Gastrocnemius medialis (tissue), 4 donors: Measurements from ENCODE around the gene PATL2. TPM values are rescaled to one million over a fixed set of nuclear protein-coding genes. Genes with fewer than 3 reads are reported as not detected.
"Not testable (repeated sequence)": the region's sequence is repeated elsewhere in the genome, so short reads cannot be mapped to it uniquely, and the experiment has no call there.

Source experiments
- ATAC-seq, 2 donors: fragments of 150-250 bp; one replicate each; pipeline ENCODE4 v1.9.1; 2016
- DNase-seq, 2 donors: peaks; one replicate each; pipeline ENCODE4 v3.0.0-alpha.2; 2019
- H3K27ac ChIP-seq, 4 donors: fragments of 200-600 bp; sonication (generic); 1 replicate in 1 of 4; 2 replicates in 3 of 4; pipeline ENCODE4 v1.5.1; 2016 to 2018; ENCODE audit warnings: mild to moderate bottlenecking in 2 of 4, moderate library complexity in 1 of 4
- H3K27me3 ChIP-seq, 3 donors: fragments of 200-600 bp; sonication (generic) in 2 of 3; 1 replicate in 1 of 3; 2 replicates in 2 of 3; pipeline versions ENCODE4 v1.5.1 to v1.6.0; 2016 to 2019; ENCODE audit warnings: mild to moderate bottlenecking in 1 of 3, moderate library complexity in 1 of 3
- H3K36me3 ChIP-seq, 2 donors: fragments of 200-600 bp; sonication (generic) in 1 of 2; one replicate each; pipeline ENCODE4 v1.5.1; 2017 to 2018
- H3K4me1 ChIP-seq, 2 donors: fragments of 200-600 bp; sonication (generic) in 1 of 2; one replicate each; pipeline ENCODE4 v1.5.1; 2016 to 2017; ENCODE audit warnings: mild to moderate bottlenecking in 2 of 2
- H3K4me3 ChIP-seq, 4 donors: fragments of 200-600 bp; sonication (generic) in 3 of 4; 1 replicate in 1 of 4; 2 replicates in 3 of 4; pipeline ENCODE4 v1.5.1; 2016 to 2019; ENCODE audit warnings: mild to moderate bottlenecking in 2 of 4
- H3K9me3 ChIP-seq, 3 donors: fragments of 200-600 bp; sonication (generic) in 2 of 3; 1 replicate in 1 of 3; 2 replicates in 2 of 3; pipeline ENCODE4 v1.5.1; 2016 to 2019
- POLR2A ChIP-seq, 2 donors: fragments of 450-650 bp; IDR thresholded peaks; one replicate each; pipeline ENCODE4 v1.6.1; 2017; ENCODE audit warnings: antibody characterized with exemption in 2 of 2, mild to moderate bottlenecking in 2 of 2, moderate library complexity in 2 of 2
- in situ Hi-C, 4 donors: fragments of 200-750 bp; cut with MboI; loops; one replicate each; pipeline versions ENCODE4 v1.15.0 to v1.8.0; 2017; ENCODE audit warnings: low sequenced_read_pairs in 4 of 4
- intact Hi-C: fragments of 100-400 bp; cut with DNase I; formaldehyde crosslinking; loops from one replicate; pipeline ENCODE4 v1.15.1; 2023; ENCODE audit warnings: low total_unique reads
- total RNA-seq, 4 donors: library from RNA; depleted of rRNA; stranded (reverse); fragments of >200 nt; gene quantifications; one replicate each; pipeline versions ENCODE4 v1.1.0 to v1.2.3, GENCODE V29; 2016
- TF ChIP-seq, protein P1 (sequence below), 5 experiments: fragments of 450-650 bp in 3 of 5; fragments of 200-600 bp in 2 of 5; sonication (generic) in 2 of 5; IDR thresholded peaks in 4 of 5; conservative IDR thresholded peaks in 1 of 5; 1 replicate in 4 of 5; 2 replicates in 1 of 5; pipeline ENCODE4 v1.5.1; 2016 to 2019; ENCODE audit warnings: antibody characterized with exemption in 5 of 5, mild to moderate bottlenecking in 3 of 5, moderate library complexity in 3 of 5

The PATL2 gene
- total RNA-seq, 4 donors from 2014 or later, result 0.13 TPM; not detected in 3

- Histone ChIP-seq H3K36me3 (no peaks in the 10 kb centered on the region), H3K4me3 (no peak overlapping the region), H3K4me1 (no peaks in the 10 kb centered on the region), H3K27me3 (peaks cover 0 to 4% (median 0%) of the 10 kb centered on the region in 3 donors), H3K9me3 (no peaks in the 10 kb centered on the region), H3K27ac (no peak overlapping the region)
- ATAC-seq (no peak), DNase-seq (no peak)
- TF ChIP-seq, protein P1, sequence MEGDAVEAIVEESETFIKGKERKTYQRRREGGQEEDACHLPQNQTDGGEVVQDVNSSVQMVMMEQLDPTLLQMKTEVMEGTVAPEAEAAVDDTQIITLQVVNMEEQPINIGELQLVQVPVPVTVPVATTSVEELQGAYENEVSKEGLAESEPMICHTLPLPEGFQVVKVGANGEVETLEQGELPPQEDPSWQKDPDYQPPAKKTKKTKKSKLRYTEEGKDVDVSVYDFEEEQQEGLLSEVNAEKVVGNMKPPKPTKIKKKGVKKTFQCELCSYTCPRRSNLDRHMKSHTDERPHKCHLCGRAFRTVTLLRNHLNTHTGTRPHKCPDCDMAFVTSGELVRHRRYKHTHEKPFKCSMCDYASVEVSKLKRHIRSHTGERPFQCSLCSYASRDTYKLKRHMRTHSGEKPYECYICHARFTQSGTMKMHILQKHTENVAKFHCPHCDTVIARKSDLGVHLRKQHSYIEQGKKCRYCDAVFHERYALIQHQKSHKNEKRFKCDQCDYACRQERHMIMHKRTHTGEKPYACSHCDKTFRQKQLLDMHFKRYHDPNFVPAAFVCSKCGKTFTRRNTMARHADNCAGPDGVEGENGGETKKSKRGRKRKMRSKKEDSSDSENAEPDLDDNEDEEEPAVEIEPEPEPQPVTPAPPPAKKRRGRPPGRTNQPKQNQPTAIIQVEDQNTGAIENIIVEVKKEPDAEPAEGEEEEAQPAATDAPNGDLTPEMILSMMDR (IDR thresholded peaks at IDR 0.05 in 4 of 5, conservative IDR thresholded peaks at IDR 0.05 in 1 of 5), result no peak
- no peak for TF ChIP-seq POLR2A (IDR thresholded peaks at IDR 0.05)
- intact Hi-C loops (no loop called here), in situ Hi-C loops (no loop called here)
These were observed 14.1 kb downstream of the PATL2 start for GRCh38 chr15:44697014-44697413.

GRCh38 chr15:44695294-44695693, 15.8 kb downstream of the PATL2 start:
- in situ Hi-C loops (no loop called here), intact Hi-C loops (no loop called here)
- H3K9me3 ChIP-seq, result no peaks in the 10 kb centered on the region
- no peak overlapping the region for H3K27ac ChIP-seq
- no peaks in the 10 kb centered on the region for H3K36me3 ChIP-seq
- ATAC-seq (no peak), DNase-seq (no peak)
- no peak for TF ChIP-seq POLR2A (IDR thresholded peaks at IDR 0.05)
- TF ChIP-seq, protein P1 (IDR thresholded peaks at IDR 0.05 in 4 of 5, conservative IDR thresholded peaks at IDR 0.05 in 1 of 5), result no peak
- H3K4me1 ChIP-seq, result no peaks in the 10 kb centered on the region
- H3K4me3 ChIP-seq, result no peak overlapping the region
- peaks cover 0 to 1% (median 0%) of the 10 kb centered on the region in 3 donors for H3K27me3 ChIP-seq

DNA sequence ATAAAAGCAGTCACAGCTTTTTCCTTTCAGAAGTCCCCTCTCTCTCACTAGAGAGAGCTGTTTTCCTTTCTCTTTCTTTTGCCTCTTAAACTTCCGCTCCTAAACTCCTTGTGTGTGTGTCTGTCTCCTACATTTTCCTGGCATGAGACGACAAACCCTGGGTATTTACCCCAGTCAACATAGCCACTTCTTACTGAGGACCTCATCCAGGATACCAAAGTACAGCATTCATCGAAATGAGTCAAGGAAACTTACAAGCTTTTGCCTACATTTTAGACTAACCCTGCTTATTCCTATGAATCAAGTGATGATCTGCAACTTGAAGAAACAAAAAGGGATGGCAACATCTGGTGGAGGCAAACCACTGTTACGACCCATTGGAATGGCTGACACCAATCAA, 16.7 kb downstream of the PATL2 start:
- in situ Hi-C loops, result no loop called here
- no peaks in the 10 kb centered on the region for H3K9me3 ChIP-seq
- no peak overlapping the region for H3K4me3 ChIP-seq
- H3K36me3 ChIP-seq, result no peaks in the 10 kb centered on the region
- no peak for ATAC-seq
- intact Hi-C loops, result no loop called here
- no peaks in the 10 kb centered on the region for H3K4me1 ChIP-seq
- no peak overlapping the region for H3K27ac ChIP-seq
- TF ChIP-seq, protein P1 (IDR thresholded peaks at IDR 0.05 in 4 of 5, conservative IDR thresholded peaks at IDR 0.05 in 1 of 5), result no peak
- TF ChIP-seq POLR2A (IDR thresholded peaks at IDR 0.05), result no peak
- no peak for DNase-seq
- no peaks in the 10 kb centered on the region for H3K27me3 ChIP-seq

DNA sequence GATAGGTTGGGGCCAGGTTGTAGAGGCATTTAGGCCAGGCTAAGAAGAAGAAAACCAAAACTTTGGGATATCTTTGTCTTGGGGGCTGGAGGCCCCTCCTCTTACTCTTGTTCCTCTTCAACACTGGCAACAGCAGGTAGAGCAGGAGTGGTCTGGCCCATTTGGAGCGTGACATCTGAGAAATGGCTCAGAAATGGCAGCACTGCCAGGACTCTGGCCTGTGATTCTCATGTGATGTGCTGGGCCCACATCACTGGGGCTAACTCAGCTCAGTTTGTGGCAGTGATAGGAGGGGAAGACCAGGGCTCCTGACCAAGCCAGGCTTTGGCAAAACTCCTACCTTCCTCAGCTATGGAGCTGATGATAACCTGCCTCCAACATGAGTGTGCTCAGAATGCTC, 18.5 kb downstream of the PATL2 start:
- DNase-seq, result no peak
- ATAC-seq, result no peak
- no peak overlapping the region for H3K4me3 ChIP-seq
- H3K9me3 ChIP-seq, result no peaks in the 10 kb centered on the region
- intact Hi-C loops, result no loop called here
- no peak overlapping the region for H3K27ac ChIP-seq
- H3K4me1 ChIP-seq, result no peaks in the 10 kb centered on the region
- H3K27me3 ChIP-seq, result no peaks in the 10 kb centered on the region
- TF ChIP-seq, protein P1 (IDR thresholded peaks at IDR 0.05 in 4 of 5, conservative IDR thresholded peaks at IDR 0.05 in 1 of 5), result no peak
- TF ChIP-seq POLR2A (IDR thresholded peaks at IDR 0.05), result no peak
- in situ Hi-C loops, result no loop called here
- H3K36me3 ChIP-seq, result no peaks in the 10 kb centered on the region

DNA sequence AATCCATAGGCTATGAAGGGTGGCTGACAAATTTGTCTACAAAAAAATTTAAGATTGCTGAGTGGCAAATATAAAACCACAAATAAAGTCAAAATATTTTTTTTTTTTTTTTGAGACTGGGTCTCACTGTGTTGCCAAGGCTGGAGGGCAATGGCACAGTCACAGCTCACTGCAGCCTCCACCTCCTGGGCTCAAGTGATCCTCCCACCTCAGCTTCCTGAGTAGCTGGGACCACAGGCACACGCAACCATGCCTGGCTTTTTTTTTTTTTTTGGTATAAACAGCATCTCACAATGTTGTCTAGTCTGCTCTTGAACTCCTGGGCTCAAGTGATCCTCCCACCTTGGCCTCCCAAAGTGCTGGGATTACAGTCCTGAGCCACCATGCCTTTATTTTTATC, 20.9 kb downstream of the PATL2 start:
- H3K4me1 ChIP-seq, H3K36me3 ChIP-seq, ATAC-seq, intact Hi-C loops, H3K9me3 ChIP-seq, DNase-seq, H3K27me3 ChIP-seq, H3K4me3 ChIP-seq, in situ Hi-C loops, H3K27ac ChIP-seq: not testable (repeated sequence)

DNA sequence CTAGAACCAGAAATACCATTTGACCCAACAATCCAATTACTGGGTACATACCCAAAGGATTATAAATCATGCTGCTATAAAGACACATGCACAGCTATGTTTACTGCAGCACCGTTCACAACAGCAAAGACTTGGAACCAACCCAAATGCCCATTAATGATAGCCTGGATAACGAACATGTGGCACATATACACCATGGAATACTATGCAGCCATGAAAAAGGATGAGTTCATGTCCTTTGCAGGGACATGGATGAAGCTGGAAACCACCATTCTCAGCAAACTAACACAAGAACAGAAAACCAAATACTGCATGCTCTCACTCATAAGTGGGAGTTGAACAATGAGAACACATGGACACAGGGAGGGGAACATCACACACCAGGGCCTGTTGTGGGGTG, 21.8 kb downstream of the PATL2 start:
- H3K4me1 ChIP-seq, H3K4me3 ChIP-seq, intact Hi-C loops, H3K27ac ChIP-seq, H3K27me3 ChIP-seq, H3K9me3 ChIP-seq, in situ Hi-C loops, ATAC-seq, H3K36me3 ChIP-seq, DNase-seq: not testable (repeated sequence)

DNA sequence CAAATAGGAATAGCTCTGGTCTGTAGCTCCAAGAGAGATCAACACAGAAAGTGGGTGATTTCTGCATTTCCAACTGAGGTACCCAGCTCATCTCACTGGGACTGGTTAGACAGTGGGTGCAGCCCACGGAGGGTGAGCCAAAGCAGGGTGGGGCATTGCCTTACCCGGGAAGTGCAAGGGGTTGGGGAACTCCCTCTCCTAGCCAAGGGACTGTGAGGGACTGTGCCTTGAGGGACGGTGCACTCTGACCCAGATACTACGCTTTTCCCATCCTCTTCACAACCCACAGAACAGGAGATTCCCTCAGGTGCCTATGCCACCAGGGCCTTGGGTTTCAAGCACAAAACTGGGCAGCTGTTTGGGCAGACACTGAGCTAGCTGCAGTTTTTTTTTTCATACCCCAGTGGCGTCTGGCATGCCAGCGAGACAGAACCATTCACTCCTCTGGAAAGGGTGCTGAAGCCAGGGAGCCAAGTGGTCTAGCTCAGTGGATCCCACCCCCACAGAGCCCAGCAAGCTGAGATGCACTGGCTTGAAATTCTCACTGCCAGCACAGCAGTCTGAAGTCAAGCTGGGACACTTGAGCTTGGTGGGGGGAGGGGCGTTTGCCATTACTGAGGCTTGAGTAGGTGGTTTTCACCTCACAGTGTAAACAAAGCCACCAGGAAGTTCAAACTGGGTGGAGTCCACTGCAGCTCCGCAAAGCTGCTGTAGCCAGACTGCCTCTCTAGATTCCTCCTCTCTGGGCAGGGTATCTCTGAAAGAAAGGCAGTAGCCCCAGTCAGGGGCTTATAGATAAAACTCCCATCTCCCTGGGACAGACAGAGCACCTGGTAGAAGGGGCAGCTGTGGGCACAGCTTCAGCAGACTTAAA, 28.1 kb downstream of the PATL2 start:
- intact Hi-C loops, H3K27ac ChIP-seq, in situ Hi-C loops, H3K36me3 ChIP-seq, H3K4me3 ChIP-seq, H3K27me3 ChIP-seq, H3K9me3 ChIP-seq, ATAC-seq: not testable (repeated sequence)
- peaks cover 0 to 10% of the 10 kb centered on the region in 2 donors for H3K4me1 ChIP-seq
- DNase-seq, result peak in 1 of 2 donors; percentile 32
